GM21737 (cell line): ENCODE data around the gene VPS45.
"Not testable (repeated sequence)": the region's sequence is repeated elsewhere in the genome, so short reads cannot be mapped to it uniquely, and the experiment has no call there.

ENCODE experiments used
- ATAC-seq: cut with Tn5 transposase; IDR thresholded peaks from one replicate; pipeline ENCODE4 v1.9.1; 2021; ENCODE audit warnings: mild to moderate bottlenecking, moderate library complexity; ENCODE audit not compliant: unreplicated experiment

The VPS45 gene

DNA sequence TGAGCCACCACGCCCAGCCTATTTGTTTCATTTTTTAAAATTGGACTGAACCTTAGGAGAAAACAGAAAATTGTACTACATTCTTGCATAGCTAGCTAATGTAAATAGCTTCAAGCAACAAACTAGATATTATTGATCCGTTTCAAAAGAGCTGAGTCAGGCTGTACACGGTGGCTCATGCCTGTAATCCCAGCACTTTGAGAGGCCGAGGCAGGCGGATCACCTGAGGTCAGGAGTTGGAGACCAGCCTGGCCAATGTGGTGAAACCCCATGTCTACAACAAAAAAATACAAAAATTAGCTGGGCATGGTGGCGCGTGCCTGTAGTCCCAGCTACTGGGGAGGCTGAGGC lies 118.8 kb downstream of the VPS45 start:
- ATAC-seq: not testable (repeated sequence)

DNA sequence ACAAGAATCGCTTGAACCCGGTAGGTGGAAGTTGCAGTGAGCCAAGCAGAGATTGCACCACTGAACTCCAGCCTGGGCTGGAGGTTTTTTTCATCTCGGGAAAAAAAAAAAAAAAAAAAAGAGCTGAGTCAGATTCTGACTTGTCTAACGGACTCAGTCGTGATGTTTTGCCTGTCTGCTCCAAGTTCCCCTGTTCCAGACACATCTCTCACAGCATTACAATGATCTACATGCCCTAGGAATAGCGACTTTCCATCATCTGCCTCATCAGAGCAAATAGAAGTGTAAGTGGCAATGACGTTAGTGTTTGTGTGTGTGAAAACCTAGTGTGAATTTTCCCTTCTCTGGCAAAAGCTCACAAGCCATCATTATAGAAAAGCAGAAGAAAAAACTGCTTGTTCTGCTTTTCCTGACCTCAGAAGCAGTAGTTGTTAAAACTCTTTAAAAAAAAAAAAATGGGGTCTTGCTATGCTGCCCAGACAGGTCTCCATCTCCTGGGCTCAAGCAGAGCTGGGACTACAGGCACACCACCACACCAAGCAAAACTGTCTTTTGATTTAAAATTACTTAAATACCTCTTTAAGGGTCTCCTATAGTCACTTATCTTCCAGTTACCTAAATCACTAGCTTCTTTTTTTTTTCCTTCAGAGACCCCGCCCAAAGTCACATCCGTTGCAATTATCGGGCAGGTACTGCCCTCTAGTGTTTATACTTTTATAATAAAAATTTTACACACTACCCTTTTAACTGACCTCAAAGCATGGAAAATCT lies 119.4 kb downstream of the VPS45 start:
- no peak for ATAC-seq

DNA sequence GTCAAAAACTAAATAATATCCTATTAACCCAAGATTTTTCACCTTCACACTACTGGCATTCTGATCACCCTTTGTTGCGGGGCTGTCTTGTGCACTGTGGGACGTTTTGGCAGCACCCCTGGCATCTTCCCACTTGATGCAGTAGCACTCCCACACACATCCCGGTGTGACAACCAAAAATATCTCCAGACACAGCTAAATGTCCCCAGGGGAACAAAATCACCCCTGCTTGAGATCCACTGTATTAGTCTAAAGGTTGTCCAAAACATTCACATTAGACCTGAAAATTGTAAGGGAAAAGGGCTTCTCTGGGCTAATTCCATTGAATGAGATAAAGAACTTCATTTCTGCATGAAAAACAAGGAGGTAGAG lies 120.0 kb downstream of the VPS45 start:
- no peak for ATAC-seq

GRCh38 chr1:150192012-150192411 lies 124.4 kb downstream of the VPS45 start:
- ATAC-seq: no peak

- ATAC-seq: no peak
Observed at GRCh38 chr1:150194381-150195031, 126.9 kb downstream of the VPS45 start.
